Activated CD4-positive, alpha-beta memory T cell treated with anti-CD3 and anti-CD28 coated beads, Interleukin-2, amount 10 ng/mL, durations not matched to agents 7 days and 5 days (primary cell): ENCODE results near the gene PFKFB3. TPM values are rescaled to one million over a fixed set of nuclear protein-coding genes. Genes with fewer than 3 reads are reported as not detected.

ENCODE experiments used
- CTCF ChIA-PET: fragments of 350-600 bp; sonication (Branson Sonifier 250); formaldehyde crosslinking; loops from one replicate; lab custom pipeline; 2021; ENCODE audit warnings: antibody characterized with exemption, inconsistent platforms; lab: Charles Lee
- POLR2A ChIA-PET: fragments of 350-600 bp; sonication (Branson Sonifier 250); formaldehyde crosslinking; loops from one replicate; lab custom pipeline; 2021; ENCODE audit warnings: antibody characterized with exemption; lab: Charles Lee
- DNase-seq: peaks from one replicate; pipeline ENCODE4 v3.0.0-alpha.2; 2020
- H3K27ac Mint-ChIP-seq: one replicate; pipeline ENCODE4 v1.8.0; 2021; ENCODE audit warnings: mild to moderate bottlenecking, mixed read lengths
- H3K27me3 Mint-ChIP-seq: one replicate; pipeline ENCODE4 v1.8.0; 2021; ENCODE audit warnings: mixed read lengths
- H3K36me3 Mint-ChIP-seq: one replicate; pipeline ENCODE4 v1.8.0; 2021; ENCODE audit warnings: low read depth, mixed read lengths
- H3K4me1 Mint-ChIP-seq: one replicate; pipeline ENCODE4 v1.8.0; 2021; ENCODE audit warnings: mixed read lengths
- H3K4me3 Mint-ChIP-seq: one replicate; pipeline ENCODE4 v1.8.0; 2021; ENCODE audit warnings: mild to moderate bottlenecking, mixed read lengths
- H3K9me3 Mint-ChIP-seq: one replicate; pipeline ENCODE4 v1.8.0; 2021; ENCODE audit warnings: mixed read lengths
- total RNA-seq, 2 experiments: library from RNA; stranded (reverse); gene quantifications; one replicate each; pipeline ENCODE4 v1.2.3, GENCODE V29; 2021

The PFKFB3 gene
- total RNA-seq, 2 experiments from 2014 or later = 66.8 to 69.4 TPM

- no peak overlapping the region for H3K4me3 Mint-ChIP-seq
- ChIA-PET CTCF (interaction anchor here (0.5 to 1.7 kb wide), 8 partner anchors 9 to 239 kb away, joined by 3 to 7 read pairs (median 3); partner anchors contain the start of gene PFKFB3), POLR2A (interaction anchor here (0.8 to 1.2 kb wide), 2 partner anchors 23 to 28 kb away, joined by 3 to 5 read pairs; no protein-coding TSS in a partner anchor)
- H3K36me3 Mint-ChIP-seq = peaks cover 16% of the 10 kb centered on the region
- no peak overlapping the region for H3K27ac Mint-ChIP-seq
- DNase-seq = no peak
- H3K27me3 Mint-ChIP-seq = no peaks in the 10 kb centered on the region
- no peaks in the 10 kb centered on the region for H3K9me3 Mint-ChIP-seq
- H3K4me1 Mint-ChIP-seq = peaks cover 67% of the 10 kb centered on the region
These were observed 35.3 kb upstream of the PFKFB3 start for GRCh38 chr10:6167456-6167855.

DNA sequence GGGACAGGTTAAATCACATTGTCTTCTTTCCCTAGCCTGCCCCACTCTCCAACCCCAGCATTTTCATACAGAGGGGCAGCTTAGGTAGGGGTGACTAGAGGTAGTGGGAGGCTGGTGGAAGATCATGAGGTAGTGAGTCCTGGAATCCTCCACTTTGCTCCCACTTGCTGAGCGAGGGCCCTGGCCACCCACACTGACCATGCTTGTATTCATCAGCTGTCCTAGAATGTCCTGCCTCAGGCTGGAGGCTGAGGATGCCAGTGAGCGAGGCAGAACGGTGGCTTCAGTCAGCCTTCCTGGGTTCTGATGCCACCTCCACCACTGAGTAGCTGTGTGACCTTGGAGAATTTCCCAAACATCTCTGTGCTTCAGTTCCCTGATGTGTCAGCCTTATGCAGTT lies 34.6 kb upstream of the PFKFB3 start:
- H3K36me3 Mint-ChIP-seq = peaks cover 20% of the 10 kb centered on the region
- peaks cover 67% of the 10 kb centered on the region for H3K4me1 Mint-ChIP-seq
- POLR2A ChIA-PET = interaction anchor here (0.8 to 1.2 kb wide), 3 partner anchors 24 to 35 kb away, joined by 3 to 5 read pairs (median 3); partner anchors contain the start of gene PFKFB3
- no peak overlapping the region for H3K27ac Mint-ChIP-seq
- CTCF ChIA-PET = interaction anchor here (0.5 to 1.7 kb wide), 6 partner anchors 9 to 238 kb away, joined by 3 to 7 read pairs (median 4); partner anchors contain the start of gene PFKFB3
- H3K27me3 Mint-ChIP-seq = no peaks in the 10 kb centered on the region
- DNase-seq = no peak
- H3K4me3 Mint-ChIP-seq = no peak overlapping the region
- no peaks in the 10 kb centered on the region for H3K9me3 Mint-ChIP-seq

GRCh38 chr10:6170638-6171037 lies 32.1 kb upstream of the PFKFB3 start:
- no peak overlapping the region for H3K4me3 Mint-ChIP-seq
- H3K4me1 Mint-ChIP-seq = peaks cover 67% of the 10 kb centered on the region
- ChIA-PET POLR2A (interaction anchor here (0.6 to 1.3 kb wide), 3 partner anchors 15 to 240 kb away, joined by 3 to 4 read pairs (median 3); no protein-coding TSS in a partner anchor), CTCF (interaction anchor here (0.8 to 7.2 kb wide), 3 partner anchors 13 to 154 kb away, joined by 3 to 91 read pairs (median 47); partner anchors contain the start of gene PFKFB3)
- H3K9me3 Mint-ChIP-seq = no peaks in the 10 kb centered on the region
- H3K27ac Mint-ChIP-seq = no peak overlapping the region
- H3K36me3 Mint-ChIP-seq = peaks cover 14% of the 10 kb centered on the region
- no peaks in the 10 kb centered on the region for H3K27me3 Mint-ChIP-seq
- no peak for DNase-seq

GRCh38 chr10:6171881-6172695 lies 30.6 kb upstream of the PFKFB3 start:
- H3K4me3 Mint-ChIP-seq = no peak overlapping the region
- CTCF ChIA-PET = interaction anchor here (1.0 to 7.2 kb wide), 15 partner anchors 9 to 239 kb away, joined by 3 to 91 read pairs (median 12); partner anchors contain the start of gene PFKFB3
- H3K27ac Mint-ChIP-seq = peak overlapping the region; percentile 12
- peaks cover 12% of the 10 kb centered on the region for H3K36me3 Mint-ChIP-seq
- POLR2A ChIA-PET = interaction anchor here (1.2 to 2.6 kb wide), 6 partner anchors 8 to 238 kb away, joined by 3 to 28 read pairs (median 4); partner anchors contain the start of gene PFKFB3
- DNase-seq = no peak
- H3K9me3 Mint-ChIP-seq = no peaks in the 10 kb centered on the region
- H3K4me1 Mint-ChIP-seq = peaks cover 71% of the 10 kb centered on the region
- no peaks in the 10 kb centered on the region for H3K27me3 Mint-ChIP-seq

- Mint-ChIP-seq H3K27me3 (no peaks in the 10 kb centered on the region), H3K36me3 (peaks cover 4% of the 10 kb centered on the region), H3K27ac (peak overlapping the region; percentile 73), H3K9me3 (no peaks in the 10 kb centered on the region), H3K4me1 (peaks cover 65% of the 10 kb centered on the region), H3K4me3 (peak overlapping the region; percentile 22)
- POLR2A ChIA-PET = interaction anchor here (0.8 to 2.6 kb wide), 6 partner anchors 10 to 237 kb away, joined by 3 to 28 read pairs (median 4); partner anchors contain the start of gene PFKFB3
- peak; percentile 78 for DNase-seq
- CTCF ChIA-PET = interaction anchor here (0.6 to 7.2 kb wide), 35 partner anchors 10 to 506 kb away, joined by 3 to 91 read pairs (median 5); partner anchors contain the start of gene PFKFB3
These were observed 29.5 kb upstream of the PFKFB3 start for GRCh38 chr10:6173203-6173602.

DNA sequence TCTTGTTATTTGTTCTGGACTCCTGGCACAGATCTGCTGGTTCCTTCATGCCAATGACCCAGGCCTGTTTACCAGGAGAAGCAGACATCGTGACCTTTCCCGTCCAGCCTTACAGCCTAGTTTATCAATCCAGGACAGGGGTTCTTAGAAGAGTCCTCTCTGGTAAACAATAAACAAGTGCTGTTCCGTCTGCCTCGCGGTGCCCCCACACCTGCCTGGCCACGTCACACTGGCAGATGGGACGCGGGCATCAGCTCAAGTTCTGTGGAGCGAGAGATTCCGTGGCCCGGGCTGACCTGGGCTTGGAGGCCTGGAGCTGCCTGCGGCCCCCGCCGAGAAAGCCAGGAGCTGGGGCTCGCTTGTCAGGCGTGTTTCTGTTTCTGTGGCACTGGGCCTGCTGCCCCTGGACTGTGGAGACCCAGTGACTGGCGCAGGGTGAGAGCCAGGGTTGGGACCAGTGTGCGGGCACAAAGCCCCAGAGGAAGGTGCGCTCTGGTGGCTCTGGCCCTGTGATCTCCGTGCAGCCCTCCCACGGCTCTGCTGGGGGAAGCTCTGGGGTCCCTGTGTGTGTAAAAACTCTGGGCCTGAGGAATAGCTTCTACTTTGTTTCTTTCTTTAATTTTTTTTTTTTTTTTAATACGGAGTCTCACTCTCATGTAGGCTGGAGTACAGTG lies 28.4 kb upstream of the PFKFB3 start:
- H3K4me3 Mint-ChIP-seq = no peak overlapping the region
- no peaks in the 10 kb centered on the region for H3K27me3 Mint-ChIP-seq
- H3K27ac Mint-ChIP-seq = no peak overlapping the region
- H3K9me3 Mint-ChIP-seq = no peaks in the 10 kb centered on the region
- H3K4me1 Mint-ChIP-seq = peaks cover 62% of the 10 kb centered on the region
- ChIA-PET POLR2A (interaction anchor here (1.3 kb wide), 1 partner anchor 11 kb away, joined by 3 read pairs; no protein-coding TSS in a partner anchor), CTCF (interaction anchor here (0.6 to 7.2 kb wide), 4 partner anchors 10 to 228 kb away, joined by 3 to 91 read pairs (median 26); partner anchors contain the start of gene PFKFB3)
- DNase-seq = no peak
- H3K36me3 Mint-ChIP-seq = peaks cover 4% of the 10 kb centered on the region

GRCh38 chr10:6175329-6176055 lies 27.2 kb upstream of the PFKFB3 start:
- DNase-seq = no peak
- no peaks in the 10 kb centered on the region for H3K27me3 Mint-ChIP-seq
- ChIA-PET POLR2A (interaction anchor here (1.3 kb wide), 1 partner anchor 12 kb away, joined by 3 read pairs; no protein-coding TSS in a partner anchor), CTCF (interaction anchor here (1.3 to 7.2 kb wide), 4 partner anchors 10 to 226 kb away, joined by 3 to 91 read pairs (median 26); partner anchors contain the start of gene PFKFB3)
- no peak overlapping the region for H3K27ac Mint-ChIP-seq
- no peaks in the 10 kb centered on the region for H3K9me3 Mint-ChIP-seq
- peaks cover 4% of the 10 kb centered on the region for H3K36me3 Mint-ChIP-seq
- peaks cover 55% of the 10 kb centered on the region for H3K4me1 Mint-ChIP-seq
- H3K4me3 Mint-ChIP-seq = no peak overlapping the region

DNA sequence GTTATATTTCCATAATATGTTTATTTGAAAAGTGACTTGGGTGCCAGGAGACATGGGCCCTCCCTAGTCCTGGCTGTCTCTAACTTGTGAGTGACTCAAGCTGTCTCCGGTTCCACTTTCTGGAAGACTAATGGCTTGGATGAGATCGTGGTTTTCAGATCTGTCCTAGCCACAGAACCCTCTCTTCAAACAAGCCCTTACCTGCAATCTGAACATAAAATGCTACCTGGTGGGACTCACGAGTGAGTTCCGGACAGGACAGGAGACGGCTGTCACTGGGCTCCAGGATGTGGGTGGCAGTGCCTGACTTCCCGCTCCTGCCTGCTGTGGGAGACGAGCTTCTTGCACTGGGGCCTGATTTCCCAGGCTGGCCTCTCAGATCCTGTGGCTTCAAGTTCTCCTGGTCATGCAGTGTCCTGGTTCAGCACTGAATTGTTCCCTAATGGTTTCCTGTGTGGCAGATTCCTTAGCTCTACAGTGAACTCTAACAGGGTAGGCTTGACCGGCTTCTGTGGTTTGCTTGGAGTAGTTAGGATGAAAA lies 26.0 kb upstream of the PFKFB3 start:
- CTCF ChIA-PET = interaction anchor here (1.3 to 7.2 kb wide), 4 partner anchors 8 to 225 kb away, joined by 3 to 91 read pairs (median 4); partner anchors contain the start of gene PFKFB3
- no peak overlapping the region for H3K4me3 Mint-ChIP-seq
- no peaks in the 10 kb centered on the region for H3K27me3 Mint-ChIP-seq
- H3K9me3 Mint-ChIP-seq = no peaks in the 10 kb centered on the region
- DNase-seq = no peak
- peak overlapping the region; percentile 34 for H3K27ac Mint-ChIP-seq
- peaks cover 4% of the 10 kb centered on the region for H3K36me3 Mint-ChIP-seq
- peaks cover 46% of the 10 kb centered on the region for H3K4me1 Mint-ChIP-seq
- POLR2A ChIA-PET = no interaction called here

GRCh38 chr10:6177880-6178281 lies 24.9 kb upstream of the PFKFB3 start:
- no peak overlapping the region for H3K27ac Mint-ChIP-seq
- peaks cover 35% of the 10 kb centered on the region for H3K4me1 Mint-ChIP-seq
- H3K4me3 Mint-ChIP-seq = no peak overlapping the region
- ChIA-PET POLR2A (interaction anchor here (1.6 kb wide), 1 partner anchor 232 kb away, joined by 3 read pairs; no protein-coding TSS in a partner anchor), CTCF (interaction anchor here (0.7 to 1.1 kb wide), 2 partner anchors 11 to 29 kb away, joined by 4 read pairs; no protein-coding TSS in a partner anchor)
- peaks cover 2% of the 10 kb centered on the region for H3K36me3 Mint-ChIP-seq
- DNase-seq = no peak
- H3K27me3 Mint-ChIP-seq = no peaks in the 10 kb centered on the region
- H3K9me3 Mint-ChIP-seq = no peaks in the 10 kb centered on the region

GRCh38 chr10:6178581-6178980 lies 24.2 kb upstream of the PFKFB3 start:
- H3K9me3 Mint-ChIP-seq = no peaks in the 10 kb centered on the region
- ChIA-PET CTCF (interaction anchor here (0.7 to 1.1 kb wide), 2 partner anchors 10 to 223 kb away, joined by 3 to 4 read pairs; no protein-coding TSS in a partner anchor), POLR2A (interaction anchor here (1.6 kb wide), 1 partner anchor 231 kb away, joined by 3 read pairs; no protein-coding TSS in a partner anchor)
- H3K27ac Mint-ChIP-seq = no peak overlapping the region
- H3K4me1 Mint-ChIP-seq = peaks cover 28% of the 10 kb centered on the region
- no peaks in the 10 kb centered on the region for H3K27me3 Mint-ChIP-seq
- H3K36me3 Mint-ChIP-seq = no peaks in the 10 kb centered on the region
- no peak overlapping the region for H3K4me3 Mint-ChIP-seq
- DNase-seq = no peak

GRCh38 chr10:6179078-6179477 lies 23.7 kb upstream of the PFKFB3 start:
- CTCF ChIA-PET = interaction anchor here (0.7 kb wide), 1 partner anchor 223 kb away, joined by 3 read pairs; no protein-coding TSS in a partner anchor
- Mint-ChIP-seq H3K36me3 (no peaks in the 10 kb centered on the region), H3K9me3 (no peaks in the 10 kb centered on the region), H3K27ac (no peak overlapping the region), H3K4me3 (no peak overlapping the region), H3K4me1 (peaks cover 23% of the 10 kb centered on the region), H3K27me3 (no peaks in the 10 kb centered on the region)
- no peak for DNase-seq
- POLR2A ChIA-PET = interaction anchor here (1.6 kb wide), 1 partner anchor 231 kb away, joined by 3 read pairs; no protein-coding TSS in a partner anchor
